ENCODE measurements around the gene PSMB2. TPM values are rescaled to one million over a fixed set of nuclear protein-coding genes. Genes with fewer than 3 reads are reported as not detected.
A peak's percentile ranks its signal among the peaks of the same experiment; 100 is the strongest.

Gene PSMB2
- total RNA-seq, 2 experiments from 2014 or later: 78.6 to 95.7 TPM

DNA sequence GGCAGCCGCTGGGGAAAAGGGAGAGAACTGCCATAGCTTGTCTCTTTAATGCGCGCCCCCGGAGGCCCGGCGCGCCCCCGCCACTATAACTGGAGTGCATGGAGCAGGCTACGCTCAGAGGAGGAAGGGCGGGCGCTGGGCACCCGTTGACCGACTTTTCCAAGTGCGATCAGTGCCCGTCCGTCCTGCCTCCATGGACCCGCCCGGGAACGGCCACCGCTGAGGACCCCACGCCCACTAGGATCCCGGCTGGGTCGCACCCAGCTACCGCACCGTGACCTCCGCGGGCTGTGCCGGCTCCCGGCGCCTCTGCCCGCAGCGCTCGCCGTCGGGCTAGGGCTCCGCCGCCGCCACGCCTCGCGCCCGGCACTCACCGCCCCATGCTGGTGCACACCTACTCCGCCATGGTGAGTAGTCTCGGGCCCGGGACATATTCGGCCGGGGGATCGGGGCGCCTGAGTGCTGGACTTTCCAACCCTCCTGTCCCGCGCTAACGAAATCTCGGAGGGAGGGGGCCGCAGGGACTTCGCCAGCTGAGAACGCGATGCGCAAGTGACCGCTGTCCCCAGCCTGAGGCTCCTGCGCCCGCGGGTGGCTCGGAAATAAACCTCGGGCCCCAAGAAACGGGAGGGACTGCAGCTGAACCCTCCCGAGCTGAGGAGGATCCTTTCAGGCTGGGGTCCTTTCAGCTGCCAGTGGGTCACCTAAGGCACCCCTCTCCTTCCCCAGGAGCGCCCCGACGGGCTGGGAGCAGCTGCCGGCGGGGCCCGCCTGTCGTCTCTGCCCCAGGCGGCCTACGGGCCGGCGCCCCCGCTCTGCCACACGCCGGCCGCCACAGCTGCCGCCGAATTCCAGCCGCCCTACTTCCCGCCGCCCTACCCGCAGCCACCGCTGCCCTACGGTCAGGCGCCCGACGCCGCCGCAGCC lies 67.9 kb downstream of the PSMB2 start, which contains the start of gene TFAP2E:
TSS of gene TFAP2E (plus strand) at position 117 of the 927 bp plus-strand sequence. CDS start at position 381, 264 bp downstream.
- CTCF ChIA-PET: interaction anchor here (1.2 to 3.1 kb wide), 4 partner anchors 10 to 213 kb away, joined by 3 to 8 read pairs (median 4); no protein-coding TSS in a partner anchor
- no peak within 1 kb of the TSS for H3K4me3 Mint-ChIP-seq
- peaks cover 34% of the 10 kb centered on the region for H3K27me3 Mint-ChIP-seq
- no peak within 1 kb of the TSS for H3K27ac Mint-ChIP-seq
- POLR2A ChIA-PET: no interaction called here
- no peaks in the 10 kb centered on the region for H3K9me3 Mint-ChIP-seq
- DNase-seq: no peak
- peaks cover 5% of the 10 kb centered on the region for H3K36me3 Mint-ChIP-seq (ENCODE audit: low read depth)
- H3K4me1 Mint-ChIP-seq: peaks cover 29% of the 10 kb centered on the region

DNA sequence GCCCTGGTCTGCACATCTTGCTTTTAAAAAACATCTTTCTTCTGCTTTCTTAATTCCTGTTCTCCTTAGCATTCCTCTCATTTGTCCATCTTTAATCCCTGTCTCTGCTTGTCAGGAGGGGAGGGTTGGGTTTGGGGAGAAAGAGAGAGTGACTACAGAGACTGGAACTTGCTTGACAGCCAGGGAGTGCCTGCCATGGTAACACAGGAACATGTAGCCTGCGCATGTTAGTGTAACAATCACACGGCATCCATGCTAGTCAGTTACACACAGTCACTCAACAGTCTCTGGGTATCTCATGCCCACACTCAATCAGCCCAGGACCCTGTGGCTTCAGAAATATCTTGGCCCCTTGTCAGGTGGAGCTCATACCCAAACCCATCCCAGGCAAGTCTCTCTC lies 69.0 kb downstream of the PSMB2 start:
- no peak for DNase-seq
- CTCF ChIA-PET: interaction anchor here (1.2 to 3.1 kb wide), 6 partner anchors 11 to 214 kb away, joined by 3 to 8 read pairs (median 4); no protein-coding TSS in a partner anchor
- Mint-ChIP-seq H3K27me3 (peaks cover 34% of the 10 kb centered on the region), H3K27ac (no peak overlapping the region), H3K4me3 (no peak overlapping the region), H3K9me3 (no peaks in the 10 kb centered on the region), H3K36me3 (ENCODE audit: low read depth) (peaks cover 2% of the 10 kb centered on the region), H3K4me1 (peaks cover 17% of the 10 kb centered on the region)
- POLR2A ChIA-PET: no interaction called here

DNA sequence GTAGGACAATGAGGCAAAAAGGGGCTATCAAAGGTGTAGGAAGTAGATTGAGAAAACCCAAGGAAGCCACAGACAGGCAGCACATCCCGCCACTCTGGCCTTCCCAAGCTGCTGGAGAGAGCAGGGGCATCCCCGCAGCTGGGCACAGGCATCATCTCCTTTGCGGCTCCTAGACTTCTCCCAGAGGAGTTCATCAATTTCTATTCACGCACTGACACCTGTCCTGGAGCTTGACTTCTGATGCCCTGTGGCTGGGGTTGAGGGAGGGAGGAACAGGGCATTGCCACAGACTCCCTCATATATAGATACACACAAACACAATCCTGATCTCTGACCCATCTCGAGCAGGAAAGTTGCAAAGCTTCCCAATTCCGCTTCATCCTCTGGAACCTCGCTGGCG lies 70.1 kb downstream of the PSMB2 start:
- ChIA-PET CTCF (interaction anchor here (0.6 to 3.1 kb wide), 6 partner anchors 11 to 182 kb away, joined by 3 to 8 read pairs (median 5); no protein-coding TSS in a partner anchor), POLR2A (no interaction called here)
- H3K36me3 Mint-ChIP-seq (ENCODE audit: low read depth): no peaks in the 10 kb centered on the region
- H3K9me3 Mint-ChIP-seq: no peaks in the 10 kb centered on the region
- H3K4me1 Mint-ChIP-seq: peaks cover 12% of the 10 kb centered on the region
- no peak overlapping the region for H3K27ac Mint-ChIP-seq
- no peak overlapping the region for H3K4me3 Mint-ChIP-seq
- DNase-seq: no peak
- H3K27me3 Mint-ChIP-seq: peaks cover 31% of the 10 kb centered on the region

DNA sequence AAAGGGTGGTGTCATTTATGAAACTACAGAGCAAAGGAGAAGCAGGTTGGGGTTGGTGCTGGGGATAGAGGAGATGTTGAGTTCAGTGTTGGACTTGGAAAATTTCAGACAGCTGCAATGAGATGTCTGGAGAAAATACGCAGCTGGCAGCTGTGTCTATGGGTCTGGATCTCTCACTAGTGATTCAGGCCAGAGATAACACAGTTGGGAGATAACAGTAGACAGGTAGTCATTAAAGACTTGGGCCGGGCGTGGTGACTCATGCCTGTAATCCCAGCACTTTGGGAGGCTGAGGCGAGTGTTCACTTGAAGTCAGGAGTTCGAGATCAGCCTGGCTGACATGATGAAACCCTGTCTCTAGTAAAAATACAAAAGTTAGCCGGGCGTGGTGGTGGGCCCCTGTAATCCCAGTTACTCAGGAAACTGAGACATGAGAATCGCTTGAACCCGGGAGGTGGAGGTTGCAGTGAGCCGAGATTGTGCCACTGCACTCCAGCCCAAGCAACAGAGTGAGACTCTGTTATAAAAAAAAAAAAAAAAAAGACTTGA lies 70.7 kb downstream of the PSMB2 start:
- Mint-ChIP-seq H3K9me3 (no peaks in the 10 kb centered on the region), H3K36me3 (ENCODE audit: low read depth) (no peaks in the 10 kb centered on the region), H3K27me3 (peaks cover 27% of the 10 kb centered on the region), H3K27ac (no peak overlapping the region), H3K4me1 (peaks cover 6% of the 10 kb centered on the region), H3K4me3 (no peak overlapping the region)
- CTCF ChIA-PET: interaction anchor here (0.6 to 3.1 kb wide), 5 partner anchors 11 to 201 kb away, joined by 3 to 8 read pairs (median 4); no protein-coding TSS in a partner anchor
- DNase-seq: no peak
- POLR2A ChIA-PET: no interaction called here

DNA sequence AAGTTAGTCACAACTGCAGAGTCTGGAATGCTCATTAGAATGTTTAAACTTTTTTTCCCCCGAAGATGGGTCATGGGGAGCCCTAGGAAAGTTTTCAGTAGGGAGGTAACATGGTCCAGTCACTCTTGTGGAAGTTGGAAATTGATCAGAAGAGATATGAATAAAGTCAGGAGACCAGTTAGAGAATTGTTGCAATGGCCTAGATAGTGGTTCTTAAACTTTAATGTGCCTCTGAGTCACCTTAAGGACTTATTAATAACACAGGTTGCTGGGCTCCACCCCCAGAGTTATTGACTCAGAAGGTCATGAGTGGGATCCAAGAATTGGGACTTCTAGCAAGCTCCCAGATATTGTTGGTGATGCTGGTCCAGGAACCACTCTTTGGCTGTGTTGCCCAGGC lies 71.4 kb downstream of the PSMB2 start:
- ChIA-PET CTCF (interaction anchor here (1.1 to 2.0 kb wide), 4 partner anchors 145 to 212 kb away, joined by 3 to 9 read pairs (median 6); no protein-coding TSS in a partner anchor), POLR2A (no interaction called here)
- no peak for DNase-seq
- H3K9me3 Mint-ChIP-seq: no peaks in the 10 kb centered on the region
- H3K27me3 Mint-ChIP-seq: peaks cover 23% of the 10 kb centered on the region
- no peak overlapping the region for H3K27ac Mint-ChIP-seq
- peaks cover under 1% of the 10 kb centered on the region for H3K36me3 Mint-ChIP-seq (ENCODE audit: low read depth)
- H3K4me3 Mint-ChIP-seq: no peak overlapping the region
- H3K4me1 Mint-ChIP-seq: peaks cover 1% of the 10 kb centered on the region

DNA sequence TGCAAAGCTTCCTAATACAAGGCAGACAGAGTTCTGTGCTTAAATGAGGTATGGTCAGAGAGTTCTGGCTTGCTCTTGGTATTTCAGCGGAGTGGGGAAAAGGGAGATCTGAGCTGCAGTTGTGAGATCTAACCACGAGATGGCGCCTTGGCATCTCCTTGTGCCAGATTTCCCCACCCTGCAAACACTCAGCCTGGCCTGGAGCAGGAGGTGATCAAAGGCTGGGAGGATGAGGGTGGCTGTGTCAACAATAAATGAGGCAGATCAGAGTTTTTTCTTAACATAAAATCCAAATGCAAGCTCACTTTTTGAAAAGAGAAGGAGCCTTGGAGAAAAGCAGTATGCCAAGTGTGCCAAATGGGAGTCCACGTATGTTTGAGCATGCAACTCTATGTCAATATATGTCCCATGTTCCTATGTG lies 72.3 kb downstream of the PSMB2 start:
- Mint-ChIP-seq H3K4me3 (no peak overlapping the region), H3K4me1 (peaks cover 8% of the 10 kb centered on the region), H3K27ac (no peak overlapping the region), H3K9me3 (no peaks in the 10 kb centered on the region), H3K27me3 (peaks cover 19% of the 10 kb centered on the region), H3K36me3 (ENCODE audit: low read depth) (peaks cover 8% of the 10 kb centered on the region)
- DNase-seq: peak; percentile 74
- ChIA-PET POLR2A (no interaction called here), CTCF (interaction anchor here (0.6 to 2.0 kb wide), 16 partner anchors 9 to 367 kb away, joined by 3 to 16 read pairs (median 4); partner anchors contain the start of genes CLSPN, KIAA0319L and NCDN)

DNA sequence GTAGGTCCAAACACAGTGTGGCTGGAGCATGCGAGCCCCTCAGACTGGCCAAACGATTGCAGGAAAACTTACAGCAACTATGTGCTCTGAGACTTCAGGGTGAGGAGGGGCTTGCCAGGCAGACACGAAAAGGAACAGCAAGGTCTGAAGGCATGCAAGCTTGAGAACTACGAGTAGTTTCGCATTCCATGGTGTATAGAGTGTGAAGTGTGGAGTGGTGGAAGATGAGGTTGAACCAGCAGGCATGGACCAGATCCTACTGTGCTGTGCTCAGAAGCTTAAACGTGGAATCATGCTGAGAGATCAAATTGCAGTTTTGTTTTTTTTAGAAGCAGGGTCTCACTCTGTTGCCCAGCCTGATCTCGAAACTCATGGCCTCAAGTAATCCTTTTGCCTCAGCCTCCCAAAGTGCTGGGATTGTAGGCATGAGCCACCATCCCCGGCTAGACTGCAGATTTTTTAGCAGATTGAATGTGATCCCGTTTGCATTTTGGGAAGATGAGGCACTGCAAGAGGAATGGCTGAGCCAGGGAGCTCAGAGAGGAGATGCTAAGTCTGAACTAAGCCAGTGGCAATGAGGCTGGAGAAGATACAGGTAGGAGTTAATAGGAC lies 73.3 kb downstream of the PSMB2 start:
- Mint-ChIP-seq H3K27me3 (peaks cover 19% of the 10 kb centered on the region), H3K4me3 (no peak overlapping the region), H3K9me3 (no peaks in the 10 kb centered on the region), H3K4me1 (peaks cover 12% of the 10 kb centered on the region), H3K36me3 (ENCODE audit: low read depth) (peaks cover 8% of the 10 kb centered on the region), H3K27ac (no peak overlapping the region)
- no peak for DNase-seq
- CTCF ChIA-PET: interaction anchor here (1.2 to 2.0 kb wide), 6 partner anchors 10 to 201 kb away, joined by 4 to 9 read pairs (median 6); partner anchors contain the start of gene CLSPN
- POLR2A ChIA-PET: no interaction called here

DNA sequence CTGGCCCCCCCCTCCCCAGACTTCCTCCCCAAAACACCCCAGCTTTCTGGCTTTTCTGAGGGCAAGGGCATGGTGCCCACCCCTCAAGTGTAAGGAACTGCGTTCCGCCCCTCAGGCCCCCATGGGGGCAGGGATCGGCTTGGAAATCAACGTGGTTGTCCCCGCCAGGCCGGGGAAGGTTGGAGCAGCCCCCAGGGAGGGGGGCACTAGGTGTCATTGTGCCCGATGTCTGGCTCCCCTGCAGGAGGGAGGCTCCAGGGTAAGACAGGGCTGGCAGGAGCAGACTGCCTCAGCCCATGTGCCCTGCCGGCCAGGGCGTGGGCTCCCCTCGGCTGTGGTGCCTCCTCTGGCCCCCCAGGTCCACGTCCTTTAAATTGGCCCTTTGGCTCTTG lies 75.6 kb downstream of the PSMB2 start:
- Mint-ChIP-seq H3K36me3 (ENCODE audit: low read depth) (peaks cover 14% of the 10 kb centered on the region), H3K9me3 (no peaks in the 10 kb centered on the region), H3K4me3 (no peak overlapping the region), H3K27me3 (no peaks in the 10 kb centered on the region), H3K4me1 (peaks cover 21% of the 10 kb centered on the region), H3K27ac (no peak overlapping the region)
- CTCF ChIA-PET: interaction anchor here (1.1 to 2.0 kb wide), 4 partner anchors 16 to 160 kb away, joined by 3 to 26 read pairs (median 6); no protein-coding TSS in a partner anchor
- no peak for DNase-seq
- POLR2A ChIA-PET: no interaction called here

DNA sequence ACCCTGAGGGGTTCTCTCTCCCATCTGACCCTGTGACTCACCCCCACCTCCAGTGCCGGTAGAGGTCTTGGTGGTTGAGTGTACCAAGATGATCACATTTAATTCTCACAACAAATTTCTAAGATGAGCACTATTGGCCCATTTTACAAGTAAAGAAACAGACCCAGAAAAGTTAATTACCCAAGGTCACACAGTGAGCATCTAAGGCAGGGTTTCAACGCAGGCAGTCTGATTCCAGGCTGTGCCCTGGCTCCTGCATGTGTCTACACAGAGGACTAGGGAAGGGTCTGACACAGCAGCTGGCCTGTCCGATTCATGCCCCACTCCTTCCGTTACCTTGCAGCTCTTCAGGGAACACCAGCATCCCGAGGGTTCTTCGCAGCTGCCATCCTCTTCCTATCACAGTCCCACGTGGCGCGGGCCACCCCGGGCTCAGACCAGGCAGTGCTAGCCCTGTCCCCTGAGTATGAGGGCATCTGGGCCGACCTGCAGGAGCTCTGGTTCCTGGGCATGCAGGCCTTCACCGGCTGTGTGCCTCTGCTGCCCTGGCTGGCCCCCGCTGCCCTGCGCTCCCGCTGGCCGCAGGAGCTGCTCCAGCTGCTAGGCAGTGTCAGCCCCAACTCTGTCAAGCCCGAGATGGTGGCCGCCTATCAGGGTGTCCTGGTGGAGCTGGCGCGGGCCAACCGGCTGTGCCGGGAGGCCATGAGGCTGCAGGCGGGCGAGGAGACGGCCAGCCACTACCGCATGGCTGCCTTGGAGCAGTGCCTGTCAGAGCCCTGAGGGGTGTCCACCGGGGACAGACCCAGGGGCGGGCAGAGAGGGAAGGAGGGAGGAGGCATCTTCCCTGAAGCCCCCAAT lies 76.2 kb downstream of the PSMB2 start:
- no peaks in the 10 kb centered on the region for H3K27me3 Mint-ChIP-seq

DNA sequence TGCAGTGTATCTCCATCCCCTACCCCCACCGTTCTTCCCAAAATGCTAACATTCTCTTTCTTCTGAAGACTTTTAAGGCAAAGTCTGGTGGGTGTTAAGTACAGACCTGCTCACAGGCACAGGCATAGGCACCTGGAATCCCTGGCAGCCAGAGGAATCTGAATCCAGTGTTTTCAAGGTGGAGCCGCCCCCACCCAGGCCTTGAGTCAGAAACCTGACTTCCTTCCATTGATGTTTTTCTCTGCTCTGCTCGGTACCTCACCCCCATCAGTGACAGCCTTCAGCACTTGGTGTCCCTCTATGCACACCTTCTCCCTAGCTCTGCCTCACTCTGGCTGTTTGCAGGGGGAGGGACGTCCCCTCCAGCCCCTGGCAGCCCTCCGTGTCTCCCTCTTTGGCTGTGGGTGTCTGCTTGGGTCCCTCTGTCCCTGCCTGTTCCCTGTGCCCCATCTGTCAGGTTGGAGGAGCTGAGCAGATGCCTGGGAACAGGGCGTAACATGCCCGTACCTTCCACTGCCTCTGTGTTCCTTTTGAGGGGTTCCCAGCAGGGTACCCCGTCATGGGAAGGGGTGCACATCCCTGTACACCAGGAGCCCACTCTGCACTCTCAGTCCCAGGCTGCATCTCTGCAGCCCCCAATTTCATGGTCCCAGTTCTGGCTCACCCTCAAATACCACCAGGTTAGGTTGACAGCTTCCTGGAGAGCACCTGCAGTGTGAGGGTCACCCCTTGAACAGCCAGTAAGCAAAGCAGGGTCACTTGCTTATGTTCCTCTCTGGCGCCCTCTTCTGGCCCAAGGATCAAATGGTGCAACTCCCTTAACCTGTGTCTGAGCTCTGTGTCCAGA lies 77.1 kb downstream of the PSMB2 start:
- Mint-ChIP-seq H3K4me3 (no peak overlapping the region), H3K27me3 (no peaks in the 10 kb centered on the region), H3K4me1 (peaks cover 27% of the 10 kb centered on the region), H3K36me3 (ENCODE audit: low read depth) (peaks cover 14% of the 10 kb centered on the region), H3K9me3 (no peaks in the 10 kb centered on the region), H3K27ac (peak overlapping the region; percentile 33)
- ChIA-PET POLR2A (interaction anchor here (0.7 kb wide), 2 partner anchors 71 to 205 kb away, joined by 3 read pairs; no protein-coding TSS in a partner anchor), CTCF (interaction anchor here (0.6 to 2.0 kb wide), 14 partner anchors 8 to 368 kb away, joined by 3 to 26 read pairs (median 4); no protein-coding TSS in a partner anchor)
- peak; percentile 89 for DNase-seq

More for the DNA sequence above, 76.2 kb downstream of the PSMB2 start:
- ChIA-PET POLR2A (interaction anchor here (0.7 kb wide), 2 partner anchors 72 to 204 kb away, joined by 3 read pairs; no protein-coding TSS in a partner anchor), CTCF (interaction anchor here (0.6 to 2.0 kb wide), 14 partner anchors 9 to 369 kb away, joined by 3 to 26 read pairs (median 4); no protein-coding TSS in a partner anchor)
- H3K4me3 Mint-ChIP-seq: no peak overlapping the region
- peaks cover 14% of the 10 kb centered on the region for H3K36me3 Mint-ChIP-seq (ENCODE audit: low read depth)
- no peak overlapping the region for H3K27ac Mint-ChIP-seq
- no peaks in the 10 kb centered on the region for H3K9me3 Mint-ChIP-seq
- peaks cover 21% of the 10 kb centered on the region for H3K4me1 Mint-ChIP-seq
- no peak for DNase-seq

DNA sequence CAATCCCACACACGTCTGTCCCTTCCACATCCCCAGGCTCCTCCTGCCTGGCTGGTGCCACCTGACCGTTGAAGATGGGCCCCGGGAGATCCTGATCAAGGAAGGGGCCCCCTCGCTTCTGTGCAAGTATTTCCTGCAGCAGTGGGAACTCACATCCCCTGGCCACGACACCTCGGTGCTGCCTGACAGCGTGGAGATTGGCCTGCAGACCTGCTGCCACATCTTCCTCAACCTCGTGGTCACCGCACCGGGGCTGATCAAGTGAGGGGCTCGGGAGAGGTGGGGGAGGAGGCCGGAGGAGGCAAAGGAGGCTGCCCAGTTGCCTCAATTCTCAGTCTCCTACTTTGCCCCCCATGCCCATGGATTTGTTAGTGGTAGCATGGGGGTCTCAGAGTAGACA lies 78.2 kb downstream of the PSMB2 start:
- peaks cover 30% of the 10 kb centered on the region for H3K4me1 Mint-ChIP-seq
- no peak overlapping the region for H3K4me3 Mint-ChIP-seq
- no peaks in the 10 kb centered on the region for H3K9me3 Mint-ChIP-seq
- ChIA-PET POLR2A (no interaction called here), CTCF (no interaction called here)
- no peak overlapping the region for H3K27ac Mint-ChIP-seq
- H3K36me3 Mint-ChIP-seq (ENCODE audit: low read depth): peaks cover 14% of the 10 kb centered on the region
- no peaks in the 10 kb centered on the region for H3K27me3 Mint-ChIP-seq
- DNase-seq: no peak

All from activated CD4-positive, alpha-beta T cell treated with anti-CD3 and anti-CD28 coated beads, Interleukin-2, amount 10 ng/mL, durations not matched to agents 7 days and 5 days (primary cell).